GM10248 (cell line): ENCODE data around the gene IL22RA2.
"Not testable (repeated sequence)": the region's sequence is repeated elsewhere in the genome, so short reads cannot be mapped to it uniquely, and the experiment has no call there.

Experiments
- CTCF ChIA-PET: fragments of 300-600 bp; sonication (Branson Sonifier 250); formaldehyde crosslinking; extraction: SDS; loops from one replicate; lab custom pipeline; 2021; ENCODE audit warnings: antibody characterized with exemption; lab: Yijun Ruan, JAX
- POLR2A ChIA-PET: fragments of 350-650 bp; sonication (Branson Sonifier 250); formaldehyde crosslinking; extraction: SDS; loops from one replicate; lab custom pipeline; 2020; ENCODE audit warnings: antibody characterized with exemption; lab: Yijun Ruan, JAX
- DNase-seq: peaks from one replicate; pipeline ENCODE4 v3.0.0; 2012; ENCODE audit errors: extremely low spot score
- TF ChIP-seq, protein P1 (sequence below): IDR thresholded peaks from 2 replicates; pipeline ENCODE4 v1.5.1; 2012; ENCODE audit warnings: mild to moderate bottlenecking, low read depth; ENCODE audit errors: extremely low read depth, missing control alignments, control extremely low read depth

The IL22RA2 gene

GRCh38 chr6:137217801-137218472 lies 44.5 kb upstream of the IL22RA2 start:
- TF ChIP-seq, protein P1, sequence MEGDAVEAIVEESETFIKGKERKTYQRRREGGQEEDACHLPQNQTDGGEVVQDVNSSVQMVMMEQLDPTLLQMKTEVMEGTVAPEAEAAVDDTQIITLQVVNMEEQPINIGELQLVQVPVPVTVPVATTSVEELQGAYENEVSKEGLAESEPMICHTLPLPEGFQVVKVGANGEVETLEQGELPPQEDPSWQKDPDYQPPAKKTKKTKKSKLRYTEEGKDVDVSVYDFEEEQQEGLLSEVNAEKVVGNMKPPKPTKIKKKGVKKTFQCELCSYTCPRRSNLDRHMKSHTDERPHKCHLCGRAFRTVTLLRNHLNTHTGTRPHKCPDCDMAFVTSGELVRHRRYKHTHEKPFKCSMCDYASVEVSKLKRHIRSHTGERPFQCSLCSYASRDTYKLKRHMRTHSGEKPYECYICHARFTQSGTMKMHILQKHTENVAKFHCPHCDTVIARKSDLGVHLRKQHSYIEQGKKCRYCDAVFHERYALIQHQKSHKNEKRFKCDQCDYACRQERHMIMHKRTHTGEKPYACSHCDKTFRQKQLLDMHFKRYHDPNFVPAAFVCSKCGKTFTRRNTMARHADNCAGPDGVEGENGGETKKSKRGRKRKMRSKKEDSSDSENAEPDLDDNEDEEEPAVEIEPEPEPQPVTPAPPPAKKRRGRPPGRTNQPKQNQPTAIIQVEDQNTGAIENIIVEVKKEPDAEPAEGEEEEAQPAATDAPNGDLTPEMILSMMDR = no peak
- ChIA-PET POLR2A (interaction anchor here (0.6 to 1.0 kb wide), 2 partner anchors 10 to 11 kb away, joined by 4 to 5 read pairs; no protein-coding TSS in a partner anchor), CTCF (interaction anchor here (0.8 to 1.8 kb wide), 9 partner anchors 10 to 141 kb away, joined by 3 to 8 read pairs (median 4); no protein-coding TSS in a partner anchor)
- no peak for DNase-seq

GRCh38 chr6:137216875-137217553 lies 43.6 kb upstream of the IL22RA2 start:
- no peak for DNase-seq
- TF ChIP-seq, protein P1 = no peak
- ChIA-PET POLR2A (interaction anchor here (0.5 to 1.0 kb wide), 2 partner anchors 11 to 13 kb away, joined by 4 read pairs; no protein-coding TSS in a partner anchor), CTCF (interaction anchor here (0.8 to 1.8 kb wide), 8 partner anchors 9 to 123 kb away, joined by 3 to 8 read pairs (median 4); no protein-coding TSS in a partner anchor)

- CTCF ChIA-PET = no interaction called here
- POLR2A ChIA-PET = interaction anchor here (1.4 kb wide), 1 partner anchor 50 kb away, joined by 5 read pairs; no protein-coding TSS in a partner anchor
- DNase-seq = no peak
- TF ChIP-seq, protein P1 = no peak
Measured at GRCh38 chr6:137216106-137216505, 42.7 kb upstream of the IL22RA2 start.

- POLR2A ChIA-PET = interaction anchor here (1.4 kb wide), 1 partner anchor 50 kb away, joined by 5 read pairs; no protein-coding TSS in a partner anchor
- DNase-seq, CTCF ChIA-PET: not testable (repeated sequence)
Measured at GRCh38 chr6:137215630-137216029, 42.2 kb upstream of the IL22RA2 start.

DNA sequence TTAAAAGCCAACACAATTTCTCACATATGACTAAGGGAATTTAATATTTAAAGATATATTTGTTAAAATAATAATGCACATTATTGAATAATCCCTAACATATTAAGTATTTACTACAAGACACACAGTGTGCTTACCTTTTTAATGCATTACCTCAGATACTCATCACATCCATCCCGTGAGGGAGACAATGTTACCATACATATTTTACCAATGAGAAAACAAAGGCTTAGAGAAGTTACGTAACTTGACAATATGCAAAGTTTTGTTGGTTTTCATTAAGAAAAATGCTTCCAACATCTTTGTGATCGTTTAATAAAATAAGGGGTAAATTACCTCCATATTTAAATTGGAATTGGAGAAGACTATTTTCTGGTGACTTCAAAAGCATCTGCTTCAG lies 41.5 kb upstream of the IL22RA2 start:
- ChIA-PET POLR2A (no interaction called here), CTCF (no interaction called here)
- no peak for DNase-seq
- TF ChIP-seq, protein P1 = no peak

- TF ChIP-seq, protein P1 = no peak
- ChIA-PET POLR2A (no interaction called here), CTCF (interaction anchor here (1.0 to 2.1 kb wide), 4 partner anchors 7 to 118 kb away, joined by 3 to 6 read pairs (median 4); no protein-coding TSS in a partner anchor)
- DNase-seq = no peak
Measured at GRCh38 chr6:137213813-137214212, 40.4 kb upstream of the IL22RA2 start.

DNA sequence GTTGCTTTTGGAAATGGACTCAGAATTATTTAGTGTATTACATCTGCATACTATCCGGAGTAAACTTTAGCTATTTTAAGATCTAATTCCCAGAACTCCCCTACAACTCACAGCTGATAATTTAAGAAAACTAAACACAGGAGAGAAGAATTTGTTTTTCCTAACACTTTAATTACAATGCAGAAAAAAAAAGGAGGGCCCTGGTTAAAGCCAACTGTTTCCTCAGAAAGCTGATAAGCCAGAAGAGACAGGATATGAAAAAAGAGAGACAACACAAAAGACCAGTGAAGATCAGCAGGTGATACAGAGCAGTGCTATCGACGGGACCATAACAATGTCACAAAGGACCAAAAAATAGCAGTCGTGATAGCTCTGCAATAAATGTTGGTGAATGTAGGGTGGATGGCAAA lies 39.9 kb upstream of the IL22RA2 start:
- DNase-seq = no peak
- ChIA-PET CTCF (interaction anchor here (0.8 to 2.2 kb wide), 8 partner anchors 8 to 137 kb away, joined by 3 to 10 read pairs (median 4); no protein-coding TSS in a partner anchor), POLR2A (no interaction called here)
- TF ChIP-seq, protein P1 = no peak
